DLD1 (cell line): ENCODE data around the gene SREK1IP1.
"Not testable (repeated sequence)": the region's sequence is repeated elsewhere in the genome, so short reads cannot be mapped to it uniquely, and the experiment has no call there.

Source experiments
- in situ Hi-C: cut with HindIII; loops from 2 replicates; pipeline ENCODE4 v1.10.0; 2017; ENCODE audit warnings: low sequenced_read_pairs

Gene SREK1IP1

DNA sequence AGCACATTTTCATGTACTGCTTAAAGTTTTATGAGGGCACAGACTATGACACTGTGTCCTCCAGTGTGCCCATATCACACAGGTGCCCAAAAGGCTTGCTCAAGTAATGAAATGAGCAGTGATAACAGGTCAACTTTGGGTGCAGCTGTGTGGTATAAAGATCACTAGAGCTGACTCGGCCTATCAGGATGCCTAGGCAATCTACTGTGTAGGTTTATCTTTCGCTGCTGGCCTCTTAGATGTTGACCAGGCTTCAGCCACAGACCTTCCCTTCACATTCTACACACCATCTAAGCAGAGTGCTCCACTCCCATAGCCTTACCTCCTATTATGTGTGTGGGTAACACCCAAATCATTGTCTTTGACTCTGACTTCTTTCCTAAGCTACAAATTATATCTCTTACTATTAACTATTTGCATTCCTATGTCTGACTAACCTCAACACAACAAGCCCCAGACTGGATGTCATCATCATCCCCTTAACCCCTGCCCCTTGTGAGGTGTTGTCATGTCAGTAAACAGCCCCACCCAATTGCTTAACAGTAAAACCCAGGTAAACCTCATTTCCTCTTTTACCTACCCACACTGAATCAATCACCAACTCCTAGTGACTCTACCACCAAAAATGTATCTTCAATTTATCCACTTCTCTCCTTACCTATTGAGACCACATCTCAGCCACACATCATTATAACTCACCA is 2.5 kb downstream of the SREK1IP1 start:
- in situ Hi-C loops: no loop called here

DNA sequence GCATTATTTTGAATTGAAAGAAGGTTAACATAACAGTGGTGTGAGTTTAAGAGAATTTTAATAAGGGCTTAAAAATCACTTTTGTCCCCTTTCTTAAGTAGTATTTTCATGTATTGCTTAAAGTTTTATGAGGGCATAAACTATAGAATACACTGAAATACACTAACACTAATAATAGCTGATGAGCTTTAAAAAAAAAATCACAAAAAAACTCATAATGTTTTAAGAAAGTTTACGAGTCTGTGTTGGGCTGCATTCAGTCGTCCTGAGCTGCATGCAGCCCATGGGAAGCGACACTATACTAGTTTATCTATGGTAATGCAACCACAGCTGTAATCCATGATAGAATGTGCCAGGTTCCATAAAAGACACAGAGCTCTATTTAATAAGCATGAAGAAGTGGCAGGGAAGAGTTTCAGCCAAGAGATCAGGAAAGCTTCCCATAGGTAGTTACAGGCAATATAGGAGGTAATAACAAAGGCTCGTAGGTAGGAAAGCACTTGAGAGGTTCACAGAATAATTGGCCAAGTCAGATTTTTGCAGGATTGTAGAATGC is 4.5 kb downstream of the SREK1IP1 start:
- in situ Hi-C loops: no loop called here

DNA sequence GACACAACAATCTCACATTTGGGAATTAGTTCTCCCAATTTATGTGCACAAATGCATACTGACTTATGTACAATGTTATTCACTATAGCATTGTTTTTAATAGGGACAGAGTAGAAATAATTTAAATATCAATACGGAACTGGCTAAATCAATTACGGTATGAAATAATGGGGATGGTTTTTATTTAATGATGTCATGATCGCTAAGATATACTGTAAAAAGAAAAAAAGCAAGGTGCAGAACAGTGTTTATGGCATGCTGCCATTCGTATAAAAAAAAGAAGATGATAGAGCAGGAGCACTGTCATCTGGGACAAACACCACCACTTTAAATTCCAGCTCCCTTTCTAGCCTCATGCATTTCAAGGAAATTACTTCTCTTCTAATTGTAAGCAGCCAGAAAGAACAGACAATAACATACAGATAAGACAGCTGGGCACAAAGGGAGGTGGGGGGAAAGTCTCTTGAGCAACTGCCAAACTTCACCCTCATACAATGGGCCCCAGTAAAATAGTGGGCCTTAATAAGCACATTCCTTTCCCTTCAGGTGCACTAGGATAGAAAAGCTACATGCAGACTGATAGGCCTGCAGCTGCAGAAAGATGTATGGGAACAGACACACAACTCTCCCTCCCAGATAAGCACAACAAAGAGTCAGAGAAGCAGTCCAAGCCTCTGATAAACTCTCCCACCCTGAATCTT is 8.4 kb downstream of the SREK1IP1 start:
- in situ Hi-C loops: no loop called here

DNA sequence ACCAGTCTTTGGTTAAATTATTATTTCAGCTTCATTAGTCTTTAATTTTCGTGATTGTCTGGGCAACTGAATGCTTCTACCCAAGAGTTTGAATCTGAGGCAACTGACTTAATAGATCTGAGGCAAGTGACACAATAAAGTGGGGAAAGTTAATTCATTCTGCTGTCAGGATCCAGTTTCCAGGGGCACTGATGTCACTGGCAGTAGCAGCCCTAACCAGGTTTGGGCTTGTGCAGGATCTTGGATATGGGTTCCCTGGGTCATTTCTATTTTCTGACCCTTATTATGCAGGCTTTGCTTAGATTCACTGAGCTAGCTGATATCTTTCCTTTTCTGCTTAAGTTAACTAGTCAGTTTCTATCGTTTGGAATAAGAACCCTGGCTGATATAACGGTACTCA is 9.6 kb downstream of the SREK1IP1 start:
- in situ Hi-C loops: no loop called here

DNA sequence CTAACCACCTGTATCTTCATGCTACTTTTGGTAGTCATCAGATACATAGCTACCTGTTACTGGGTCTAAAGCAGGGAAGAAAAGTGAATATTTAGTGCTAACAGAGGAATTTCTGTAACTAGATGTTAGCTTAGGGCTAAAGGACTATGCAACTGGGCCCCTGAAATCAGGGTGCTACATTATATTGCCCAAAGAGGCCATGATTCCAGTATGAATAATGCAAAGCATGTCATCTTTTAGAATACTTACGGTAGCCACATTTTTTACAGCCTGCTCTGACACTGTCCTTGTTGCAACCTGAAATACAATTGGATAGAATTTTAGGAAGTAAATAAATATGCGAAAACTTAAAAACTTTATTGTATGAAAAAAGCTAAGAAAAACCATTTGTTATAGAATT is 14.4 kb downstream of the SREK1IP1 start:
- in situ Hi-C loops: no loop called here

DNA sequence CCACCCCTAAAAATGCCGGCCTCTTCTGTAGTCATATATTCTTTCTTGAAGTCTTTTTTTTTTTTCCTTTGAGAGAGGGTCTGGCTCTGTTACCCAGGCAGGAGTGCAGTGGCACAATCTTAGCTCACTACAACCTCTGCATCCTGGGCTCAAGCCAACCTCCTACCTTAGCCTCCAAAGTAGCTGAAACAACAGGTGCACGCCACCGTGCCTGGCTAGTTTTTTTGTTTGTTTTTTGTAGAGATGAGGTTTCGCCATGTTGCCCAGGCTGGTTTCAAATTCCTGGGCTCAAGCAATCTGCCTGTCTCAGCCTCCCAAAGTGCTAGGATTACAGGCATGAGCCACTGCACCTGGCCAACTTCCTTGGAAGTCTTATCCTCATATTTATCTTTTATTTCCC is 19.1 kb downstream of the SREK1IP1 start:
- in situ Hi-C loops: no loop called here

DNA sequence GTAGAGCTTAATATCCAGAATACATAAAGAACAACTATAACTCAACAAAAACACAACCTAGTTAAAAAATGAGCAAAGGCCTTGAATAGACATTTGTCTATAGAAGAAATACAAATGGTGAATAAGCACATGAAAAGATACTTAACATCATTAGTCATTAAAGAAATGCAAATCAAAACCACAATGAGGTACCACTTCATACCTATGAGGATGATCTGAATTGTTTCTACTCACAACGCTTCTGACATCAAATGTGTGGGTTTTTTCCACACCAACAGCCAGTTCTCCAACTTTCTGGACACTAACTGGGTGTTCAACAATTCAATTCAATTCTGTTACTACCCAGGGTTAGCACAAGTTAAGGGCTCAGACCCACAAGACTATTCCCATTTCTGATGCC is 22.0 kb downstream of the SREK1IP1 start:
- in situ Hi-C loops: no loop called here

DNA sequence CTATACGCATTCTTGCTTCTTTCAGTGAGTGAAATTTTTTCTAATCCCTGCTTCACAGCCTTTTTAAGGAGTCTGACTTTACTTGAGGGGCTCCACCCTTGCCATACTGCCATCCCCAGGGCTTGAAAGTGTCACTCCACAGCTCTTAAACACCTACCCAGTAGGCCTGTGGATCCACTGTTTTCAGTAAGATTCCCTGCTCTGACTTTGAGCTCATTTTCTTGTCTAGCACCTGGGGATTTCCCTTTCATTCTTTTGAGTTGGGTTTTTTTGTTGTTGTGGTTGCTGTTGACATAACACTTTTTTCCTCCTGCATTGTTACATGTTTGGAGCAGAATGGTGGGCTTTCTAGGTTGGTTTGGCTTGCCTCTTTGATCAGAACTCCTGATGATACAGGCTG is 23.6 kb downstream of the SREK1IP1 start:
- in situ Hi-C loops: no loop called here

DNA sequence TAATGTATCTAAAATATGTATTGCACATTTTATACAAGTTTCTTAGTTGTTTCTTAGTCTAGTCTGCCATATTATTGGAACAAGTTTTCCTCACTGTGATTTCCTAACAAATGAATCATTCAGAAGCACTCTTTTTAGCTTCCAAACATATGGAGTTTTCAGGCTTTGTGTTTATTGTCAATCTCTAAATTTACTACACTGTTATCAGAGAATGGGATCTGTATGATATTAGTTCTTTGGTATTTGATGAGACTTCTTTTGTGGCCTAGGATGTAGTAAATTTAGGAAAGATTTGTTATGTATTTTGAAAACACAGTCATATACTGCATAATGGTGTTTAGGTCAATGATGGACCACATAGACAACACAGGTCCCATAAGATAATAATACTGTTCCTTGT is 25.7 kb downstream of the SREK1IP1 start:
- in situ Hi-C loops: no loop called here

DNA sequence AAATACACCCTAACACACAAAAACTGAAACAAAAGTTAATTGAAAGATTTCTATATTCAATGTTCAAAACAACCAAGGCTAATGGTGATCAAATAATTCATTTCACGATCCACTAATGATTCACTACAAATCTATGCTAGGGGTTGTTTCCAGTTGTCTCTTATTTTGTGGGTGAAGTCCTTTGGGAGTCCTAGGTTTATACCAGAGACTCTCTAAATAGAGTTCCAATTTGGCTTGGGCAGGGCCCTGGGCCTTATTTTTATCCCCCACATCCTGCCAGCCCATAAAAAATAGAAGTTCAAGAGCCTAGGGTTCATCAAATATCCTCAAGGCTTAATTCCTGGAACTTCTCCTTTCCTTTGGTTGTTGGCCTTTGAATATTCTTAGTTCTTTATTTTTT is 26.1 kb downstream of the SREK1IP1 start:
- in situ Hi-C loops: no loop called here

DNA sequence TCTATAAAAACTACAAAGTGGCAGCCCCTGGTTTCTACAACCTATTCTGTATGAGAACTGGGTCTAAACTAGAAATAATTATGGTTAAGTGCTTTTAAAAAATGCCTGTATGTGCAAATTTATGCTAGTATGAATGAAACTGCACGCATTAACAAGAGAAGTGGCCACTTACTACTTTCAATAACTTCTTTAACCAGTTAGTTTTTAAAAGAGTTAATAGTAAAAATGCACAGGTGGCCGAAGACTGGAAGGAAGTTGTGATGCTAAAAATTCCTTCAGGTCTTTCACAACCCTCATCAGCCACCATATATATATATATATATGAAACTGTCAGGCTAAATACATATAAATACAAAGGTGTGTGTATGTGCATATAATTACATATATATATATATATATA is 41.3 kb downstream of the SREK1IP1 start:
- in situ Hi-C loops: no loop called here

DNA sequence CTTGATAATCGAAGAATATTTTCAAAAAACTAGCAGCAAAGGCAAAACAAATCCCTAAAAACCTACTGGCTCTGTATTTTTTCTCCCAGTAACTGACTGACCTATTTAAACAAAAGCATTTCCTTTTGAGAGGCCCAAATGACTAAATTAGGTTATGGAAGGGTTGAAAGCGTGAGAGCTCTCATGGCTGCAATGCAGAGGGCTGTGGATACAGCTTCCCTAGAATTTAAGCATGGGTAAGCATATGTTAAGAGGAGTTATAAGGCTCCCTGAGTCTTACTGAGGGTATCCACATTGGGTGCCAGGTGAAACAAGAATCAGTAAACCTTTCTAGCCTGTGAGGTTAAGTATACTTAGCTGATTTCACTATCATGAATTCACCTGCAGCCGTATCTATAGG is 45.9 kb downstream of the SREK1IP1 start:
- in situ Hi-C loops: no loop called here

DNA sequence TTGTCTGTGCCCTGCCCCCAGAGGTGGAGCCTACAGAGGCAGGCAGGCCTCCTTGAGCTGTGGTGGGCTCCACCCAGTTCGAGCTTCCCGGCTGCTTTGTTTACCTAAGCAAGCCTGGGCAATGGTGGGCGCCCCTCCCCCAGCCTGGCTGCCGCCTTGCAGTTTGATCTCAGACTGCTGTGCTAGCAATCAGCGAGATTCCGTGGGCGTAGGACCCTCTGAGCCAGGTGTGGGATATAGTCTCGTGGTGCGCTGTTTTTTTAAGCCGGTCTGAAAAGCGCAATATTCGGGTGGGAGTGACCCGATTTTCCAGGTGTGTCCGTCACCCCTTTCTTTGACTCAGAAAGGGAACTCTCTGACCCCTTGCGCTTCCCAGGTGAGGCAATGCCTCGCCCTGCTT is 54.0 kb downstream of the SREK1IP1 start:
- in situ Hi-C loops: not testable (repeated sequence)

DNA sequence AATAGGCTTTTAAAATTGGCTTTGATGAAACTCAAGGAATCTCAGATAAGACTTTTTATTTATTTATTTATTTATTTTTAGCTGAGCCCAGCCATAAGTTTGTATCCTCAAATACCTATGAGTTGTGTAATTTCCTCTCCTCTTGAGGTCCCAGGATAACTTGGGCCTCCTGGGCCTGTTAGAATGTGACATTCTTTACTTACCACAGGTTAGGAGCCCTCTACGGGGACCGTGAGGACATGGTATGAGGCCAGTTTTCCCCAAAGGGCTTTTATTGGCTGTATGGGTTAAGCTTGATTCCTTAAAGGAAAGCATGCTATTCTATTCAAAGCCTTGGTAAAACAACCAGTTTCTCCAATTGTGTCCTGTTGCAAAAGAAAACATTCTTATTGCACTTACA is 61.3 kb downstream of the SREK1IP1 start:
- in situ Hi-C loops: no loop called here

DNA sequence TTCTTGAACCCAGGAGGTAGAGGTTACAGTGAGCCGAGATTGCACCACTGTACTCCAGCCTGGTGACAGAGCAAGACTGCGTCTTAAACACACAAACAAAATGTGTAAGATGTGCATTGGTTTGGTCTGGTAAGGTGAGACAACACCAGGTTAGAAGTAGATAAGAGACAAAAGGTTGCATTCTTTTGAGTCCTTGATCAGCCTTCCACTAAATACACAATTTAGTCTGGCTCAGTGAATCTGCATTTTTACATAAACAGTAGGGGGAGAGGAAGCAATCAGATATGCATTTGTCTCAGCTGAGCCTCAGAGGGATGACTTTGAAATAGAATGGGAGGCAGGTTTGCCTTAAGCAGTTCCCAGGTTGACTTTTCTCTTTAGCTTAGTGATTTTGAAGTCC is 62.4 kb downstream of the SREK1IP1 start:
- in situ Hi-C loops: not testable (repeated sequence)

DNA sequence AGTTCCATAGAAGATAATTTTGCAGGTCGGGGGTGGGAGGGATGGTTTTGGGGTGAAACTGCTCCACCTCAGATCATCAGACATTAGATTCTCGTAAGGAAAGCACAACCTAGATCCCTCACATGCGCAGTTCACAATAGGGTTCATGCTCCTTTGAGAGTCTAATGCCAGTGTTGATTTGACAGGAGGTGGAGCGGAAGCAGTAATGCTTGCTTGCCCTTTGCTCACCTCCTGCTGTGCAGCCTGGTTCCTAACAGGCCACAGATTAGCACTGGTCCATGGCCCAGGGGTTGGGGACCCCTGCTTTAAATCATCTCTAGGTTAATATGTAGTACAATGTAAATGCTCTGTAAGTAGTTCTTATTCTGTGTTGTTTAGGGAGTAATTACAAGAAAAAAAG is 67.7 kb downstream of the SREK1IP1 start:
- in situ Hi-C loops: no loop called here

DNA sequence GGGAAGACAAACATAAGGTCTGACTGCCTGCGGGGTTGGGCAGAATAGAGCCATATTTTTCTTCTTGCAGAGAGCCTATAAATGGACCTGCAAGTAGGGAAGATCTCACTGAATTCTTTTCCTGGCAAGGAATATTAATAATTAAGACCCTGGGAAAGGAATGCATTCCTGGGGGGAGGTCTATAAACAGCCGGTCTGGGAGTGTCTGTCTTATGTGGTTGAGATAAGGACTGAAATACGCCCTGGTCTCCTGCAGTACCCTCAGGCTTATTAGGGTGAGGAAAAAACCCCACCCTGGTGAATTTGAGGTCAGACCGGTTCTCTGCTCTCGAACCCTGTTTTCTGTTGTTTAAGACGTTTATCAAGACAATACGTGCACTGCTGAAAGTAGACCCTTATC is 72.1 kb downstream of the SREK1IP1 start:
- in situ Hi-C loops: not testable (repeated sequence)

DNA sequence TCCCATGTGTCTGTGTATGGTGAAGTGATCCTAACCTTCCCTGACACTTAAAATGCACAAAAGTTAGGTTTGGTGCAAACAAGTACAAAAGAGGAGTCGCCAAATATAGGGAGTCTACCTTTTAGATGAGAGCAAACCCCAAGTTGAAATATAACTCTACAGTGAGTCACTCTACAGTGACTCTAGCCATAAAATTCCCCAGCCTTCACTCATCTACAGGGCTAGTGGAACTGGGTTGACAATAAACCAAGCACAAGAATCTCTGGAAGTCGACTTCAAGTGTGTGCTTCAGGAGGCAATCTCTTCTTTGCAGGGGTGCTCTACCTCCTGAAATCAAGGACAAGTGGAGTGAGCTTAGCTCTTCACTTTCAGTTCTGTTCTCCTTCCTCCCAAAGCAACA is 74.9 kb downstream of the SREK1IP1 start:
- in situ Hi-C loops: no loop called here

DNA sequence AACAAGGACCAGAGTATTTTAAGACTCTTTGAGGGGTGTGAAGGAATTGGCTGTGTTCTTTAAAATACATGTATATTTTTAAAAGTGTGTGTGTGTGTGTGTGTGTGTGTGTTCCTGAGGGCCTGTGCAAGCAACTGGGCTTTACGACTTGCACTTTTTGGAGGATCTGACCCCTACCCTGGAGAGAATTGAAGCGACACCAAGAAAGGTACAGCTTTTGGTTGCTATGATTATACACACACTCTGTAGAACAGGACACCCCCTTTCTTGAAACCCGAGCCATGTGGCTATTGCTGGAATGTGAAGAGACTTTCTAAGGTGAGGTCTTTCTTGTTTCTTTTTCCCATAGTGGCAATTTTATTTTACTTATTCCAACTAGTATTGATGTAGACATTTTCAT is 77.2 kb downstream of the SREK1IP1 start:
- in situ Hi-C loops: no loop called here

DNA sequence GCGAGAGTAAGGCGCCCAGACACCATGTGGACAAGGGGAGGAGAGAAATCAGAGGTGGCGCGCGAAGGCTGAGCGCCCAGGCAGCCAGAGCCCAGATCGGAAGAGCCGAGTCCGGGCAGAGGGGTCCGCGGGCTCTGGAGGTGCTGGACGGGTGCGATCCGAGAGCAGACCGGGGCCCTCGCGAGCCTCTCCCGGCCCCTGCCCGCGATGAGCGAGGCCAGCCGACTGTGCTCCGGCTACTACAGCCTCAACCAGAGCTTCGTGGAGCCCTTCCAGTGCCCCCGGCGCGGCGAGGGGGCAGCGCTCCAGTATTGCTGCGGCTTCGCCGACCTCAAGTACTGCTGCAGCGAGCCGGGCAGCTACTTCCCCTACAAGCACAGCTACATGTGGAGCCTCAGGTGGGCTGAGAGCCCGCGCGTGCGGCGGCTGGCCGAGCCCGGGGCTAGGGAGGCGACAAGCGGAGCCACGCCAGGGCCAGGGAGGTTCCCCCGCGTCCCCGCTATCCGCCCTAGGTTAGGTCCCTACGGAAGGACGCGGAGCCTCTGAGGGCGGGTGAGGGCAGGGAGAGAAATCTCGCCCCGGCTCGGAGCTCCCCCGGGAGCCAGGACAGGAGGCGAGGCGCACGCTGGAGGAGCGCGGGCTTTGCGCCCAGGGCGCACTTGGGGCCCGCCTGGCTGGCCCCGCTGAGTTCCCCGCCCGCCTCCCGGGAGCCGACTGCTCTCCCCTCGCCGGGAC is 77.9 kb downstream of the SREK1IP1 start, which contains the start of gene SHISAL2B:
SHISAL2B (plus strand) TSS at position 87 of the 735 bp plus-strand sequence; CDS start at position 208, 121 bp downstream.
- in situ Hi-C loops: no loop called here

DNA sequence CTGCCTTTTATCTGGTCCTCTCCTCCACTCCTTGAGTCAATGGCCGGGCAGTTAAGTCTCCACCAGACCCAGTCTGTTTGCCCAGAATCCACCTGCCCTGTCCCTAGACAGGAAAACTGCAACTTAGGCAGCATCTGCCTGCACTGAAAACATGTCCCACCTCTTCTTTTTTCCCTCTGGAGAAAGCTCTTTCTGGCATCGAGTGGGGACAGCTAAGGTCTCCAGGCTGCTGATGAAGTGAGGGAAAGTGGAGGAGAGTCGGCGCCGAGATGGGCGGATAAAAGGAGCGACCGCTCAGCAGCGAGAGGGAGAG is 78.4 kb downstream of the SREK1IP1 start:
- in situ Hi-C loops: no loop called here

DNA sequence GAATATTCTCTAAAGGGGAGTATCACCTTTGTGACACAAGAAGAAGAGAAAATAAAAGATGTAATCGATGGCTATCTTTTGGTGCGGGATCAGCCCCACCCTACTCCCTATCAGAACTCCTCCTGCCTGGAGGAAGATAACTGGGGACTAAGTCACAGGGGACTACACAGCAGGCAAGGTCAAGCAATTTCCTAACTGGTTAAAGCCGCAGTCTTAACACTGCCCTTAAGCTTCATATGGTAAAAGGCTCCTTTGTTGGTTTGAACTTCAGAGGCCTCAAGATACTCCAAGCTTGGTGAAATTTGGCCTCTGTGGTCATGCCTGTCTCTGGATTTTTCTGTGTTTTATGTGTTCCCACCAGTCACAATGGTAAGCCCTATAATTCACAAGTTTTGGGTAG is 79.5 kb downstream of the SREK1IP1 start:
- in situ Hi-C loops: no loop called here
